Mesodermal cell (in vitro differentiated cells): ENCODE data around the gene SLC4A1. TPM values are rescaled to one million over a fixed set of nuclear protein-coding genes. Genes with fewer than 3 reads are reported as not detected.

ENCODE experiments used
- H3K27ac ChIP-seq: 2 replicates; pipeline ENCODE4 v1.7.0; 2013; ENCODE audit warnings: mild to moderate bottlenecking, low read depth, low read length, moderate library complexity; ENCODE audit not compliant: severe bottlenecking
- H3K36me3 ChIP-seq: 2 replicates; pipeline ENCODE4 v1.7.1; 2013; ENCODE audit warnings: mild to moderate bottlenecking, low read length, moderate library complexity; ENCODE audit not compliant: control insufficient read depth, insufficient read depth
- H3K4me1 ChIP-seq: one replicate; pipeline ENCODE4 v1.7.1; 2013; ENCODE audit warnings: mild to moderate bottlenecking, low read length; ENCODE audit not compliant: insufficient read depth, control insufficient read depth, poor library complexity, severe bottlenecking
- H3K4me3 ChIP-seq: 2 replicates; pipeline ENCODE4 v1.7.0; 2013; ENCODE audit warnings: low read length, control low read depth, mild to moderate bottlenecking; ENCODE audit not compliant: insufficient read depth, poor library complexity, severe bottlenecking; ENCODE audit errors: extremely low read depth
- H3K9me3 ChIP-seq: 2 replicates; pipeline ENCODE4 v1.7.1; 2013; ENCODE audit warnings: mild to moderate bottlenecking, low read length, moderate library complexity; ENCODE audit not compliant: control insufficient read depth
- WGBS, 2 experiments: methylation state at CpG; one replicate each; pipeline ENCODE4 v1.1.5; 2013; ENCODE audit warnings: missing lambda C conversion rate in 2 of 2; ENCODE audit not compliant: insufficient coverage in 2 of 2; 5-methylcytosine and 5-hydroxymethylcytosine counted together
- polyA plus RNA-seq, 2 experiments: library from polyadenylated mRNA; stranded (reverse); fragments of 50-300 nt; gene quantifications; one replicate each; pipeline ENCODE4 v1.2.3, GENCODE V29; 2013

SLC4A1 gene
- polyA plus RNA-seq (2013, experiment 1 of 2), result not detected
- polyA plus RNA-seq (2013, experiment 2 of 2), result not detected

- no peak within 1 kb of the TSS for H3K27ac ChIP-seq
- WGBS, 2 experiments, result 82 to 85% methylated on average over 3 to 10 of the region's 14 CpGs
These were observed at the start of gene SLC4A1 for GRCh38 chr17:44267818-44268490. Gene SLC4A1, minus strand, starts transcription at chr17:44268135. Its CDS starts 5,269 bp downstream, at chr17:44262866.

GRCh38 chr17:44317545-44317944 lies 49.6 kb upstream of the SLC4A1 start:
- 91 to 98% methylated on average over 6 of the region's 6 CpGs for WGBS, 2 experiments

More at GRCh38 chr17:44267818-44268490, at the start of gene SLC4A1:
- Histone ChIP-seq H3K36me3 (no peaks in the 10 kb centered on the region), H3K9me3 (no peaks in the 10 kb centered on the region), H3K4me1 (no peaks in the 10 kb centered on the region), H3K4me3 (no peak within 1 kb of the TSS)

GRCh38 chr17:44315760-44316731 lies 48.1 kb upstream of the SLC4A1 start:
- 9 to 12% methylated on average over 37 to 38 of the region's 38 CpGs for WGBS, 2 experiments

More at GRCh38 chr17:44317545-44317944, 49.6 kb upstream of the SLC4A1 start:
- no peaks in the 10 kb centered on the region for H3K9me3 ChIP-seq
- peaks cover 34% of the 10 kb centered on the region for H3K36me3 ChIP-seq
- H3K27ac ChIP-seq, result no peak overlapping the region
- peaks cover 6% of the 10 kb centered on the region for H3K4me1 ChIP-seq
- H3K4me3 ChIP-seq, result no peak overlapping the region

GRCh38 chr17:44314869-44315661 lies 47.1 kb upstream of the SLC4A1 start:
- Histone ChIP-seq H3K4me3 (peak overlapping the region; percentile 26), H3K36me3 (peaks cover 12% of the 10 kb centered on the region), H3K9me3 (no peaks in the 10 kb centered on the region), H3K4me1 (peaks cover 6% of the 10 kb centered on the region), H3K27ac (no peak overlapping the region)
- 1 to 3% methylated on average over 52 to 57 of the region's 81 CpGs for WGBS, 2 experiments

More at GRCh38 chr17:44315760-44316731, 48.1 kb upstream of the SLC4A1 start:
- H3K4me3 ChIP-seq, result peak overlapping the region; percentile 26
- peaks cover 21% of the 10 kb centered on the region for H3K36me3 ChIP-seq
- H3K9me3 ChIP-seq, result no peaks in the 10 kb centered on the region
- H3K4me1 ChIP-seq, result peaks cover 6% of the 10 kb centered on the region
- H3K27ac ChIP-seq, result no peak overlapping the region

- H3K4me3 ChIP-seq, result no peak overlapping the region
- H3K36me3 ChIP-seq, result peaks cover 6% of the 10 kb centered on the region
- H3K27ac ChIP-seq, result no peak overlapping the region
- H3K4me1 ChIP-seq, result peaks cover 6% of the 10 kb centered on the region
- H3K9me3 ChIP-seq, result no peaks in the 10 kb centered on the region
- 74% methylated on average over 6 of the region's 11 CpGs; no CpG with 5 or more reads in 1 of the 2 experiments for WGBS, 2 experiments
These were observed 46.6 kb upstream of the SLC4A1 start for GRCh38 chr17:44314524-44314868.

- H3K4me1 ChIP-seq, result peaks cover 6% of the 10 kb centered on the region
- H3K27ac ChIP-seq, result no peak overlapping the region
- 100% methylated on average over 1 to 2 of the region's 7 CpGs for WGBS, 2 experiments
- no peak overlapping the region for H3K4me3 ChIP-seq
- no peaks in the 10 kb centered on the region for H3K9me3 ChIP-seq
- peaks cover 2% of the 10 kb centered on the region for H3K36me3 ChIP-seq
These were observed 46.1 kb upstream of the SLC4A1 start for GRCh38 chr17:44314031-44314430.

- H3K4me3 ChIP-seq, result no peak overlapping the region
- H3K36me3 ChIP-seq, result no peaks in the 10 kb centered on the region
- no peak overlapping the region for H3K27ac ChIP-seq
- no peaks in the 10 kb centered on the region for H3K9me3 ChIP-seq
- WGBS, 2 experiments, result 65 to 74% methylated on average over 5 to 12 of the region's 17 CpGs
- peaks cover 9% of the 10 kb centered on the region for H3K4me1 ChIP-seq
These were observed 44.6 kb upstream of the SLC4A1 start for GRCh38 chr17:44312396-44313104.

- no peak overlapping the region for H3K4me3 ChIP-seq
- H3K27ac ChIP-seq, result no peak overlapping the region
- 74 to 82% methylated on average over 2 of the region's 5 CpGs for WGBS, 2 experiments
- no peaks in the 10 kb centered on the region for H3K36me3 ChIP-seq
- peaks cover 12% of the 10 kb centered on the region for H3K4me1 ChIP-seq
- no peaks in the 10 kb centered on the region for H3K9me3 ChIP-seq
These were observed 43.7 kb upstream of the SLC4A1 start for GRCh38 chr17:44311562-44312181.

GRCh38 chr17:44310609-44311376 lies 42.9 kb upstream of the SLC4A1 start:
- Histone ChIP-seq H3K9me3 (no peaks in the 10 kb centered on the region), H3K36me3 (no peaks in the 10 kb centered on the region), H3K27ac (no peak overlapping the region), H3K4me3 (no peak overlapping the region), H3K4me1 (peaks cover 6% of the 10 kb centered on the region)
- 71 to 78% methylated on average over 9 of the region's 10 CpGs for WGBS, 2 experiments
